OCI-M1 (cell line): ENCODE data around the gene EPHA10.
"Not testable (repeated sequence)": the region's sequence is repeated elsewhere in the genome, so short reads cannot be mapped to it uniquely, and the experiment has no call there.

Source experiments
- DNase-seq: peaks from one replicate; lab custom pipeline; 2025; lab: John Stamatoyannopoulos, UW

EPHA10 gene

DNA sequence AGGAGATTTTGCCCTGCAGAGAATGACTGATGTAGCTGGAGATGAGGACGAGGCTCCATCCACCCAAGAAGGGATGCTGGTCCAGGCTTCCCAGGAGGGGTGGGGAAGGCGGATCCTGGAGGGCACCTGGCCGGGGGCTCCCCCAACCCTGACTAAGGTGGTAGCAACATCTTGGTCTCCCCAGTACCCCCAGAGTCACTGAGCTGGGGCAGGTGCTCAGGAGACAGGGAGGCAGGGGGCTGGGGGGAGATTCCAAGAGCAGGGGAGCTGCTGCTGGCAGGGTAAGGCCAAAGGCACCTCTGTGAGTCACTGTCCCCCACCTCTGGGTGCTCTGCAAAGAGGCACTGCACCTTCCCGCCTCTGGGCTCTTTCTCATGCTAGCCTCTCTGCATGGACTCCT lies 48.6 kb downstream of the EPHA10 start:
- DNase-seq: no peak

DNA sequence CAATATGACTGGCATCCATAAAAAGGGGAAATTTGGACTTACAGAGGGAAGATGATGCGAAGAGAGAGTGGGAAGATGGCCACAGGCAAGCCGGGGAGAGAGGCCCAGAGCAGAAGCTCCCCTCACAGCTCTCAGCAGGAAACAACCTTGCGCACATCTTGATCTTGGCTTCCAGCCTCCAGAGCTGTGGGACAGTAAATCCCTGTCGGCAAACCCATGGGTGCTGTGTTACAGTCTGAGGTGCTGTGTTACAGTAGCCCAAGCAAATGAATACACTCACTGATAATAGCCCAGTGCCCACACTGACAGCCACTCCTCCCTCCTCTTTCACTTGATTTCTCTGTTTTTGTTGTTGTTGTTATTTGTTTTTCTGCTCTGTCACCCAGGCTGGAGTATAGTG lies 50.2 kb downstream of the EPHA10 start:
- DNase-seq: no peak

DNA sequence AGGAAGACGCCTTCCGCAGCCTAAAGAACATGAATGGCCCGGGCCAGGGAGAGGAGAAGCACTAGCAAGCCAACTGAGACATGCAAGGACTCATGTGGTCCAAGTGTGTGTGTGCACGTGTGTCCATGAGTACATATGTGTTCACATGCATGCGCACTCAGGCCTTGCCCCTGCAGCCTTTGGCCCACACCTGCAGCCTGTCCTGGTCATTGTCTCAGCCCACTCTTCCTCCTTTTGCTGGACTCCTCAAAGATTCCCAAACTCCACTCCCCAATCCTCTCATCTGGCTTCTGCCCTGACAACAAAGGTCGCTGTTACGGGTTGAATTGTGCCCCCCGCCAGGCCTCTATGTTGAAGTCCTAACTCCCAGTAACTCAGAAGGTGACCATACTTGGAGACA lies 50.7 kb downstream of the EPHA10 start:
- DNase-seq: no peak

DNA sequence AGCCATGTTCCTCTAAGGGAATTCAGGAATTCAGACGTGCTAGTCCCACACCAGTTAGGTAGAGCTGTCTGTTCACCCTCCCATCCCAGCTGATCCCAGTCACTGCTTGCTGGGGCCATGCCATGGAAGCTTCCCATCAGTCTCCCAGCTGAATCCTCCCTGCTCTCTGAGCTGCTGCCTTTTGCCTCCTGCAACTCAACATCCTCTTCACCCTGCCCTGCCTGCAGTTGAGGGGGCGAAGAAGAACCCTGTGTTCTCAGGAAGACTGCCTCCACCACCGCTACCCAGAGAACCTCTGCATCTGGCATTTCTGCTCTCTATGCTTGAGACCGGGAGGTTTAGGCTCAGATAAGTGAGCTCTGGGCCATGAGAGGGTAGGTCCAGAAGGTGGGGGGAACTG lies 56.4 kb downstream of the EPHA10 start:
- no peak for DNase-seq

DNA sequence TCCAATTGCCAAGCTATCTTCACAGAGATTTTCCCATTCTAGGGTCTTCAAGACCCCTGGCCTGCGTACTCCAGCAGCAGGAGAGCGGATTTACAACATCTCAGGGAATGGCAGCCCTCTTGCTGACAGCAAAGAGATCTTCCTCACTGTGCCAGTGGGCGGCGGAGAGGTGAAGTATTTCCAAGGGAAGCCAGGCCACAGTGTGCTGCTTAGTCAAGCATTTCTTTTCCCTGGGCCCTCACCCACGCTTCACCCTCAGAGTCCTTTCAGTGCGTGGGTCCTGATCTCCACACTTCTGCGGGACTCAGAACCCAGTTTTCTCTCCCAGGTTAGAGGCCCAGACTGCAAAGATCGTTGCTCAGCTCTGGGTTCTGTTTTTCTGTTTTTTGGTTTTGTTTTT lies 59.5 kb downstream of the EPHA10 start:
- no peak for DNase-seq

DNA sequence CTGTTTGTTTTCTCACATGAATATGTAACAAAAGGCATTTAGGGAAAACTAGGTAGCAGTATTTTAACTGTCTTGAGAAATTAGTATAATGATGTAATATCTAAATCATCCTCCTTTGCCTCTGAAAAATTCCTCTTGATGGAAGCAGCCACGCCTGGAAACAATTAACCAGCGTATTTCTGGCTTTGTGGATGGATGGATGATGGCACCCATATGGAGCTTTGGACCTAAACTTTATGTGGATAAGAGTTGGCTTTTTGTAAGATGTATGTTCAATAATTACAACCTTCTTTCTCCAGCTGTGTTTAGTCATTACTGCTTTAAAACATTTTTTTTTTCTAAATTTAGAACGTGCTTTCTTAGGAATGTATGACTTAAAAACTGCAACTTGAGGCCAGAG lies 60.0 kb downstream of the EPHA10 start:
- DNase-seq: no peak

DNA sequence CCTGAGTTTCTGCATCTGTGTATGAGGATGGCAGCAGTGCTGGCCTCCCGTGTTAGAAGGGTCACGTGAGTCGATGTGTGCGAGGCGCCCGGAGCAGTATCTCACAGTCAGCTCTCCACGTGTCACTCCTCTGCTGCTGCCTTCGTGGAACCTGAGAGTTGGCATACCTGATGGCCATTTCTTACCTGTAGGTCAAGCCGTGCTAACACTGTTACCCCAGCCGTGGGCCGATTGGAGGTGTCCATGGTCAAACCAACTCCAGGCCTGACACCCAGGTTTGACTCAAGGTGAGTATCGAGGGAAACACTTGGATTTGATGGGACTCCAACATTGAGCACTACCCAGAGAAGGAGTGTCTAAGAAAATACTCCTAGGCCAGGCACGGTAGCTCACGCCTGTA lies 61.9 kb downstream of the EPHA10 start:
- no peak for DNase-seq

DNA sequence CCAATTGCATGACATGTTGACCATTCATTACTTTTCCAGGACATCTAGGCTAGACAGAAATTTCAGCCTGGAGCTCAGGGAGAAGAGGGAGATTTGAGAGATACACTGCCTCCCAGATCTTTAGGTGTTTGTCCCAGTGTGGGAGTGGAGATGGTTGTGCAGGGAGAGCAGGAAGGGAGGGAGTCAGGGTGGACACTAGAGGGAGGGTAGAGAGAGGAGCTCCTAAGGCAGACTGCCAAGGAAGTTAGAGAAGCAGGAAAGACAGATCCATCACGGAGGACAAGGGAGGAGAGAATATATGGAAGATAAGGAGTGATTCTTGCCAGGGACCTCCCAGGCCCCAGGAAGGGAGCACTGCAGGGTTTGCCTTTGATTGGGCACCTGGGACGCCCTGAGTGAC lies 63.9 kb downstream of the EPHA10 start:
- no peak for DNase-seq

DNA sequence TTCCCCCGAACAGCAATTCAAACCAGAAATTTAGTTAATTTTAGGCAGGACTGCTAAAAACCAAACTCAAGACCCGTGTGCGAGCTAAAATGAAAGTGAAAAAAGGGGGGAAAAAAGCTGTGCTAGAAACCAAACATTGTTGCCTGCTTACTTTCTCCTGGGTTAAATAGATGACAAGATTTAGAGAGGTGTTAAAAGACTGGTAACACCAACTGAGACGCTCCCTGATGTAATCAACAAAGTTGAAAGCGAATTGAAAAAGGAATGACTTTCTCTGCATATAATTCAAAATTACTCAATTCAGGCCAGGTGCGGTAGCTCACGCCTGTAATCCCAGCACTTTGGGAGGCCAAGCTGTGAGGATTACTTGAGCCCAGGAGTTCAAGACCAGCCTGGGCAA lies 65.8 kb downstream of the EPHA10 start:
- DNase-seq: no peak

DNA sequence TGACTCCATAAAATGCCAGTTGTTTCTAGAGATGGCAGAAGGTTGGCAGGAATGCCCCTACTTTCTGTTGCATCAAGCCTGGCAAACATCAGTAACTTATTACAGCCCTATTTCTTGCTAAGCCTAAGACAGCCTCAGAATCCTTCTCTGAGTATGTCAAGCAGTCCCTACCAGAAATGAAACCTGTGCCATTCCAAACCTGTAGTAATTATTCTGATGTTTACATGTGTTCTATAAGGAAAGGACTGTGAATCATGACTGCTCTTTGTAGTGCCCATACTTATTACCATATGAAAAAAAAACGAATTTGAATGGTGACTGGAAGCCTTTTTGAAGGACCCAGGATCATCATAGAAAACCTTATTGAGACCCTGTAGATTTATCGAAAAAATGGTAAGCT lies 67.2 kb downstream of the EPHA10 start:
- DNase-seq: no peak

DNA sequence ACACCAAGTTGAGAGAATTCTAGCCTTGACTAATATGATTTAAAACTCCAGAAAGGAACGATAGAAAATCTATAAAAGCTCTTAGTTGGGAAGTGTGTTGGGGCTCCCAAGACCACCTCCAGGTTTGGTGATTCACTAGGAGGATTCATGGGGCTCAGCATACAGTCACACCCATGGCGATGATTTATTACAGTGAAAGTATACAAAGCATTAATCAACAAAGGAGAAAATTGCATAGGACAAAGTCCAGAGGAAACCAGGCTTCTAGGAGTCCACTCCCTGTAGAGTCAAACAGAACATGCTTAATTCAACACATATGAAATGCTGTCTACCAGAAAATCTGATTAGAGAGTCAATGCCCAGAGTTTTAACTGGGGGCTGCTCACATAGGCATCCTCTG lies 67.8 kb downstream of the EPHA10 start:
- DNase-seq: no peak

DNA sequence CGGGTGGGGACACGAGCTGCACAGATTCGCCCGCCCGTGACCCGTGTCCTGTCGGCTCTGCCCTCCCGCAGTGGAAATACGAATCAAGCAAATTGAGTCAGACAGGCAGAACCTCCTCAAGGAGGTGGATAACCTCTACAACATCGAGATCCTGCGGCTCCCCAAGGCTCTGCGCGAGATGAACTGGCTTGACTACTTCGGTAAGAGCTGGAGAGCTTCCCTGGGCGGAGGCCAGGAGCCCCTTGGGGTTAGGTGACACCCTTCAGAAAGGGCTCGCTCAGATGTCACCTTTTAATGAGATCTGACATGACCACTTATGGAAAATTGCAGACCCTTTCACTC lies 72.1 kb downstream of the EPHA10 start:
- no peak for DNase-seq

DNA sequence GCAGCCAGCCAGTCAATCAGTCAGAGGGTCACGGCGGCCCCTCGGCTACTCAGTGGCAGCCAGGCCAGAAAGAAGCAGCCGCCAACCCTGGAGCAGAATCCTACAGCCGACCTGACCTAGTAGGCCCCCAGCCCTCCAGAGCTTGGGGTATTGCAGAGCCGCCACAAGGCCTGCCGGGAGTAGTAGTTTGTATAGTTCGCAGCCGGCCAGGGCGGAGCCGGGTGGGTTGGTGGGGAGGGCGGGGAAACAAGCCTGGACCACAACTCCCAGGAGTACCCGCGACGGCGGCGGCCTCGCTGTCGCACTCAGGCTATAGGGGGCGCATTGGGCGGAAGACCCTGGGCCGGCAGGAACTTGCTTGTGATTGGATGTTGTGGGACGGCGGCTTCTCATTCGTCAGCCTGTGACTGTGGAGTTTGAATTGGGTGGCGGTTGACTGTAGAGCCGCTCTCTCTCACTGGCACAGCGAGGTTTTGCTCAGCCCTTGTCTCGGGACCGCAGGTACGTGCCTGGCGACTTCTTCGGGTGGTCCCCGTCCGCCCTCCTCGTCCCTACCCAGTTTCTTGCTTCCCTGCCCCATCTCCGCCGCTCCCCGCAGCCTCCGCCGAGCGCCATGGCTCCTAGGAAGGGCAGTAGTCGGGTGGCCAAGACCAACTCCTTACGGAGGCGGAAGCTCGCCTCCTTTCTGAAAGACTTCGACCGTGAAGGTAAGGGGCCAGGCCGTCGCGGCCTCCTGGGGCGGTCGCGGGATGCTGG lies 72.7 kb downstream of the EPHA10 start, which contains the start of gene CDCA8:
TSS of gene CDCA8 (plus strand) at position 439 of the 756 bp plus-strand sequence. CDS start at position 614, 175 bp downstream.
- peak; percentile 98 for DNase-seq

DNA sequence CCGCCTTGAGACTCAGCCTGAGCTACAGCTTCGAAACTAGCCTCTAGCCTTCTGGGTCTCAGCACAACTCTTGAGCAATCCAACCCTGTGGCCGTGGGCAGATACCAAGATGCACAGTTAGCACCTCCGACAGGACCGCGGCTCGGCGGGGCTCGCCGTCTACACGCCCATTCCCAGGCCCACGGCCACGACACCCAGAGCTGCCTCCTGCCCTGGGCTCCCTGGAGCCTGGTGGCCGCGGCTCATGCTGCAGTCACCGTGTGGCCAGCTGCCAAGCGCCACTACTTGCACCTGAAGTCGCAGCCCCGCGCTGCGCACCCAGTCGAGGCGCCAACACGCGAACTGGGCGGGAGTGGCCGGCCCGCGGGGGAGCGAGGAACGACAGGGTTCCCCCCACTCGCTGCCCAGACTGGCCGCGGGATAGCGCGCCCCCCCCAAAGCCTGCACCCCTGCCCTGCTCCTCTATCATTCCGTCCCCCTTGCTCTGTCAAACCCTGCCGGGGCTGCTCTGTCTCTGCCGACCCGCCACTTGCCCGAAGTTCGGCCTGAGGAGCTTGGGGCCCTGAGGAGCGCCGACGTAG lies 73.3 kb downstream of the EPHA10 start:
- DNase-seq: peak; percentile 58

DNA sequence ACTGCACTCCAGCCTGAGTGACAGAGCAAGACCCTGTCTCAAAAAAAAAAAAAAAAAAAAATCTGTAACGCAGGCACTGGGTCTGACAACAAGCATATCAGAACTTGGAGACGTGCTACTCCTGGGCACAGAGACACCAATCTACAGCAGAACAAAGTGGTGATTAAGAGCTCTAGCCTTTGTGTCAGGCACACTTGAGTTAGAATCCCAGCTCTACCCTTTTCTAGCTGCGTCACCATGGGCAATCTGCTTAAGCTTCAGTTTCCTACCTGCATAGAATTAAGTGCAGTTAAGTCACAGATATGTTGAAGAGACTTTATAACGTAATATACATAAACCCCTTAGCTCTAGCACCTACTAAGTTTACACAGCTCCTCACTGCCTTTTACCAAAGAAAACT lies 76.0 kb downstream of the EPHA10 start:
- DNase-seq: no peak

DNA sequence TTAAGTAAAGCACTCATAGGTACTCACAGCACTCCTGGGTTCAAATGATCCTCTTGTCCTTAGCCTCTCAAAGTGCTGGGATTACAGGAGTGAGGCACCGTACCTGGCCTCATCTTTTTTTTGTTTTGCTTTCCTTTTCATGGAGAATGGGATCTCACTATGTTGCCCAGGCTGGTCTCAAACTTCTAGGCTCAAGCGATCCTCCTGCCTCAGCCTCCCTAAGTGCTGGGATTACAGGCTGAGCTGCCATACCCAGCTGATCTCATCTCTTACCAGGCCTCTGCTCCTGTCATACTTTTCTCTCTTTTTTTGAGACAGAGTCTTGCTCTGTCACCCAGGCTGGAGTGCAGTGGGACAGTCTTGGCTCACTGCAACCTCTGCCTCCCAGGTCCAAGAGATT lies 77.2 kb downstream of the EPHA10 start:
- DNase-seq: not testable (repeated sequence)

DNA sequence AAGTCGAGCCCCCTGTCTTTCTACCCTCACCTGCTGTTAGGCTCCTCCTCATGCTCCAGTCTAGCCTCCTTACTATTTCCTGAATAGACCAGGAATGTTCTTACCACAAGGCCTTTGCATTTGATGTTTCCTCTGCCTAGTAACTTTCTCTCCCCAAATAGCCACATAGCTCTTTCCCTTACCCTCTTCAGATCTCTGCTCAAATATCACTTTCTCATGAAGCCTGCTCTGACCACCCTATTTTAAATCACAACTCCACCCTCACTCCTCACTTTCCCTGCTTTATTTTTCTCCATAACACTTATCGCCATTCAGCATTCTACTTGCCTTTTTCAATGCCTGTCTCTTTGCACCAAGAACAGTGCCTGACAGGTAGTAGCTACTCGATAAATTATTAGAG lies 79.2 kb downstream of the EPHA10 start:
- no peak for DNase-seq

DNA sequence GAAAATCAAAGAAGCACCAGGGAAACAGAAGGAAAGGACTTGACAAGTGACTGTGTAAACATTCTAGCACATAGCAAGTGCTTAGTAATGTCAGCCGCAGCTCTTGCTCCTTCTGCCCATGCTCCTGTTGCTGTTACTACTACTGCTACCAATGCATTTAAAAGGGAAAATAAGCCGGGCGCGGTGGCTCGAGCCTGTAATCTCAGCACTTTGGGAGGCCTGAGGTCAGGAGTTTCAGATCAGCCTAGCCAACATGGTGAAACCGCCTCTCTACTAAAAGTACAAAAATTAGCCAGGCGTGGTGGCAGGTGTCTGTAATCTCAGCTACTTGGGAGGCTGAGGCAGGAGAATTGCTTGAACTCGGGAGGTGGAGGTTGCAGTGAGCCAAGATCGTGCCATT lies 80.7 kb downstream of the EPHA10 start:
- not testable (repeated sequence) for DNase-seq

DNA sequence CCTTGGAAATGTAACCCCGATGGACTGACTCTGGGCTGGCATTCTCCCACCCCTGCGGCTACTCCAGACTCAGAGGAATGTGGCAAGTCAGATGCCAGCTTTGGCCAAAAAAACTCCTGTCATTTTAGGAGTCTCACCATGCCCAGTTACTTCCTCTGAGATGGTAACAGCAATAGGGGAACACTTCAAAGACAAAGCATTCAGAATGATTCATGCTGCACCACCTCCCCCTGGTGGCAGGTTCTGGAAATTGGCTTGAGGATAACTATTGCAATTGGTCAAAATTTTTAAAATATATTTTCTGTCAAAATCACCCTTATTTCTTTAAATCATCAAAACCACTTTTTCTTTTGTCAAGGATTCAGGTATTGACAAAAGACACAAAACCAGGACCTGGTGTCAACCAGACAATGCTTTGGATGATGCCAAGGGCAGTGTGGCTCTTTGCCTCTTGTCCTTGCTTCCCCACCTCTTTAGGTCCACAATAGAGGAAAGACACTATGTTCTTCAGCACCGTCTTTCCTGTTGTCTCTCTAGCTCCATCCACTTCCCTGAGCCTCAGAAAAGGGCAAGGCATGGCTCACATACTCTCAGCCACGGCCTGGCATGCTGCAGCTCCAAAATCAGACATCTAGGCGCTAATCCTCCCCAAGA lies 82.5 kb downstream of the EPHA10 start:
- peak; percentile 86 for DNase-seq

DNA sequence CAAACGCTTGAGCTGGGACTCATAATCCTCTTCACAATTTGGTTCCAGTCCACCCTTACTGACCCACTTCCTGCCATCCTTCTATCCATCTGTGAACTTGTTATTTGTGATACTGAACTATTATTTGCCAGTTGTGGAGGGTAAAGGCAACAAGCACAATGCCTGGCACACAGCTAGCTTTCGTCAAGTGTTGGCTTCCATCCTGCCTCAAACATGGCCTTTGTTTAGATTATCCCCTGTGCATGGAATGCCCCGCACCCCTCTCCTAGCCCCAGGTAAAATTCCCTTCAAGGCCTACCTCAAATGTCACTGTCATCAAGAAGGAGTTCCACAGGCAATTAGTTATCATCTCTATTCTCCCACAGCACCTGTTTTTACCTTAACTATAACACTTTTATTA lies 84.0 kb downstream of the EPHA10 start:
- no peak for DNase-seq

DNA sequence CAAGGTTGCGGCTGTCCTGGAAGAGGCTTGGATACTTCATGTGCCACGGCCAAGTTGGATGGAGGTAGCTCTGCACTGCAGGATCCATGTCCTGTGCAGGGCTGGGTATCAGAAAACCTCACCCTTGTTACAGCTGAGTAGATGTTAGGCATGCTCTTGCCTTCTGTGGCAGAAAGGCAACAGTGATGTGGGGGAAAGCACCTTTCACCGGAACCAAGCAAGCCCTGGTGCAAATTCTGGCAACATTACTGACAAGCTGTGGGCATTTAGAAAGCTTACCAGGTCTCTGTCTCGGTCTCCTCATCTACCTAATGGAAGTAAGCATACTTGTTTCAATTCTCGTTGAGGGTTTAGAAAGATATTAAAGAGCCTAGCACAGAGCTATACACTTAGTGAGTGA lies 87.1 kb downstream of the EPHA10 start:
- DNase-seq: no peak

DNA sequence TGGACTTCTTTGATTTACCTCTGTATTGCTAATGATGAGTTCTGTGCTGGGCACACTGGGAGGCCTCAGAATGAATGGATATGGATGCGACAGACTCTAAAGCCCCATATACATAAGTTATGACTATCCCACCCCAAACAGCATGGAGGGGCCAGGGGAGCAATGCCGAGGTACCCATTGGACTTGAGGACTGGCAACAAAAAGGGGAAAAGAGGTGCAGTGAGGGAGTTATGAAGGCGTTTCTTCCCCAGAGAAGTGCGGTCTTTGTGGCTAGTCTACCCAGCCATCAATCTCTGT lies 87.8 kb downstream of the EPHA10 start:
- no peak for DNase-seq

DNA sequence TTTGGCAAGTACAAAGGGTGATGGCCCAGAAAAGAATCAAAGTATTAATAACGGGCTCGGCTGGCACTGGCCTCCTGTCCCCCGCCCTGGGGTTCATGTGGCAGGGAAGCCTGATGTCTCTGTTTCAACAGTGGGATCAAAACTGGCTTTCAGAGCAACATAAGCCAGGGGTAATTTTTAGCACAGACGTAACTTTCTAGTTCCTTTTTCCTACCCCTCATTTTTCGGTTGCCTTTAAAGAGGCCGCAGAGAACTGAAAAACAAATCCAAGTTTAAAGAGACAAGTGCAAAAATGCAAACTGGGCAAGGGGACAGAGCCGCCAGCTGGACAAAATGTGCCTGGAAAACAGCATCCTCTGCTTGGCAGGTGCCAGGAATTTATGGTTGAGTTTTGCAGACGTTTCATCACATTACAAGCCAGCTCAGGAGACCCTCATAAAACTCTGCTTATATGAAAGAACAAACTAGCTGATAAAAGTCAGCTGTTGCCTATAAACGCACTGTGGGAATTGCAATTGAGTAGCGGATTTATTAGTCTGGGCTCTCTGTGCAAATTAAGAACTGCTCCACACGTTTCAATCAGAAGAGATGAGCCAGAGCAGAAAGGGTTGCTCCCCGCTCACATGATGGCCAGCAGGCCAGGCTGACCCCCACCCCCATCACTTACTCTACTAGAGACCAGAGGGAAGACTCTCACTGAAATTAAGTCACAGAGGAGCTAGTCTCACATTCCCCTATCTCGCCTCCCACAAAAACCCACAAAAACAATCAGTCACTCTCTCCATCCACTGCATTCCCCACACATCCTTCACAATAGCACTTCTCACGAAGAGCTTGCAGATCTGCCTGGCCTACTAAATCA lies 88.4 kb downstream of the EPHA10 start:
- DNase-seq: no peak
